Stomach (tissue), 9 donors: ENCODE results near the gene ADAM19. TPM values are rescaled to one million over a fixed set of nuclear protein-coding genes. Genes with fewer than 3 reads are reported as not detected.

Experiments used
- DNase-seq, 2 donors: peaks; one replicate each; pipeline versions ENCODE4 v3.0.0 to v3.0.0-alpha.2; 2013 to 2019
- H3K27ac ChIP-seq, 5 donors: fragments of 200-600 bp in 4 of 5; sonication (generic) in 4 of 5; one replicate each; pipeline ENCODE4 v1.5.1; 2013 to 2019; ENCODE audit warnings: mild to moderate bottlenecking in 1 of 5, moderate library complexity in 1 of 5
- H3K27me3 ChIP-seq, 3 donors: fragments of 200-600 bp; sonication (generic); one replicate each; pipeline ENCODE4 v1.5.1; 2017 to 2019; ENCODE audit warnings: mixed run types in 1 of 3
- H3K36me3 ChIP-seq, 4 donors: fragments of 200-600 bp; sonication (generic); 1 replicate in 3 of 4; 2 replicates in 1 of 4; pipeline ENCODE4 v1.5.1; 2016 to 2019
- H3K4me1 ChIP-seq, 4 donors: fragments of 200-600 bp; sonication (generic); one replicate each; pipeline ENCODE4 v1.5.1; 2016 to 2019
- H3K4me3 ChIP-seq, 4 donors: fragments of 200-600 bp; sonication (generic) in 3 of 4; one replicate each; pipeline ENCODE4 v1.5.1; 2016 to 2019; ENCODE audit warnings: mild to moderate bottlenecking in 1 of 4
- H3K9me3 ChIP-seq, 4 donors: fragments of 200-600 bp; sonication (generic); one replicate each; pipeline ENCODE4 v1.5.1; 2016 to 2019
- EP300 ChIP-seq: sonication (generic); formaldehyde crosslinking; IDR thresholded peaks from one replicate; pipeline ENCODE4 v1.6.1; 2017; ENCODE audit warnings: antibody characterized with exemption
- POLR2A ChIP-seq, 4 donors: fragments of 450-650 bp; IDR thresholded peaks; one replicate each; pipeline ENCODE4 v1.6.1; 2016; ENCODE audit warnings: antibody characterized with exemption in 4 of 4, control low read depth in 2 of 4, mild to moderate bottlenecking in 1 of 4, moderate library complexity in 1 of 4
- POLR2AphosphoS5 ChIP-seq, 3 donors: sonication (generic); formaldehyde crosslinking; IDR thresholded peaks; one replicate each; pipeline ENCODE4 v1.6.1; 2016; ENCODE audit warnings: antibody characterized with exemption in 3 of 3
- WGBS, 5 donors: extraction: QIAGEN DNeasy Blood & Tissue Kit in 3 of 5; methylation state at CpG; one replicate each; pipeline versions ENCODE4 v1.1.5 to v1.1.7; 2013 to 2018; 5-methylcytosine and 5-hydroxymethylcytosine counted together
- intact Hi-C: fragments of 100-400 bp; cut with DNase I; formaldehyde crosslinking; loops from one replicate; pipeline ENCODE4 v1.15.1; 2023; ENCODE audit warnings: low total_unique reads
- polyA plus RNA-seq, 3 donors: library from polyadenylated mRNA; stranded (reverse); fragments of 200-250 nt; gene quantifications; one replicate each; pipeline ENCODE4 v1.2.3, GENCODE V29; 2013
- total RNA-seq, 5 donors: library from RNA; depleted of rRNA; stranded (reverse); fragments of >200 nt; gene quantifications; one replicate each; pipeline versions ENCODE4 v1.1.0 to v1.2.3, GENCODE V29; 2014 to 2016
- TF ChIP-seq, protein P1 (sequence below), 7 experiments: fragments of 450-650 bp in 4 of 7; fragments of 200-600 bp in 3 of 7; sonication (generic) in 3 of 7; IDR thresholded peaks; one replicate each; pipeline ENCODE4 v1.5.1; 2016 to 2019; ENCODE audit warnings: antibody characterized with exemption in 7 of 7, control low read depth in 2 of 7, mild to moderate bottlenecking in 1 of 7
- donor health status: healthy with polysubstance abuse.
- donor health status: Bipolar disorder and iron deficiency.
- donor health status: healthy.

Gene ADAM19
- total and polyA plus RNA-seq, 8 donors = 1.2 to 42.8 (median 6.4) TPM

DNA sequence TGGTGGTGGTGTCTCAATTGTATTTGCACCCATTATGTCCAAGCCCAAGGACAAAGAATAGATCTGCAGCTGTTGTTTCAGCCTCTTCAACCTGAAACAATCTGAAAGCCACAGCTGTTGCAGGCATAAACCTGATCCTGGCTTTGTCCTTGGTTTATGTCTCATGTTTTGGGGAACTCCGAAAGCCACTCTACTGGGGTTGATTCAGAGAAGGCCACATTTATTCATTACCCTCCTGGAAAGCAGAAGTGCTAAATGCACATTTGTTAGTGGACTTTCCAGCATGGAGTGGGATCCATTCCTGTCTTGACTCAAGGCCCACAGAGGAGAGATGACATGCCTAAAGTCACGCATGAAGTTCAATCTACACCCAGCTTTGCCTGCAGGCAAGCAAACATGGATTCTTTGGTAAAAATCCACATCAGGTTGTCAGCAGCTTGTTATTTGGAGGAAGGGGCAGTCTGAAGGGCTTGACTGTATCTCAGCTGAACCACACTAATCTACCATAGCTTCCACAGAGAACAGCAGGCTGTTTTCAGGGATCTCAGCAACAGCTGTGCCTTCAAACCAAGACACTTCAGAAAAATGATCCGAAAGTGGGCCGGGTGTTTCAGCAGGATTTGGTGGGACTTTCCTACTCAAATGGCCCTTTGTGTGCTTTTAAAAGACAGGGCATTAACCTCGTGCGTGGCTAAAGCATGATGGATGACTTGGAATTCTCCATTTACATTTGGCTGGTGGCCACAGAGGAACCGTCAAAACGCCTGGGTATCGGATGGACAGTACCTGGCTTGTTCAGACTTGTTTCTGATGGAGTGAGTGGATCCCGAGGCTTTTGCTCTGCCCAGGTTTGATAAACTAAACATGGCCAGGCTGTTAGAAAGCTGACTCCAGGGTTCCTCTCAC, 36.2 kb upstream of the ADAM19 start:
- no peak overlapping the region for H3K4me3 ChIP-seq
- H3K27ac ChIP-seq = peak overlapping the region in 2 of 5 donors; percentile 5 to 39
- no peaks in the 10 kb centered on the region for H3K27me3 ChIP-seq
- H3K36me3 ChIP-seq = no peaks in the 10 kb centered on the region
- 59 to 79% (median 63%) methylated on average over 10 of the region's 10 CpGs for whole genome bisulfite sequencing, 5 donors
- H3K9me3 ChIP-seq = no peaks in the 10 kb centered on the region
- TF ChIP-seq POLR2AphosphoS5 (IDR thresholded peaks at IDR 0.05) (no peak), POLR2A (IDR thresholded peaks at IDR 0.05) (no peak), EP300 (no peak)
- TF ChIP-seq, protein P1, sequence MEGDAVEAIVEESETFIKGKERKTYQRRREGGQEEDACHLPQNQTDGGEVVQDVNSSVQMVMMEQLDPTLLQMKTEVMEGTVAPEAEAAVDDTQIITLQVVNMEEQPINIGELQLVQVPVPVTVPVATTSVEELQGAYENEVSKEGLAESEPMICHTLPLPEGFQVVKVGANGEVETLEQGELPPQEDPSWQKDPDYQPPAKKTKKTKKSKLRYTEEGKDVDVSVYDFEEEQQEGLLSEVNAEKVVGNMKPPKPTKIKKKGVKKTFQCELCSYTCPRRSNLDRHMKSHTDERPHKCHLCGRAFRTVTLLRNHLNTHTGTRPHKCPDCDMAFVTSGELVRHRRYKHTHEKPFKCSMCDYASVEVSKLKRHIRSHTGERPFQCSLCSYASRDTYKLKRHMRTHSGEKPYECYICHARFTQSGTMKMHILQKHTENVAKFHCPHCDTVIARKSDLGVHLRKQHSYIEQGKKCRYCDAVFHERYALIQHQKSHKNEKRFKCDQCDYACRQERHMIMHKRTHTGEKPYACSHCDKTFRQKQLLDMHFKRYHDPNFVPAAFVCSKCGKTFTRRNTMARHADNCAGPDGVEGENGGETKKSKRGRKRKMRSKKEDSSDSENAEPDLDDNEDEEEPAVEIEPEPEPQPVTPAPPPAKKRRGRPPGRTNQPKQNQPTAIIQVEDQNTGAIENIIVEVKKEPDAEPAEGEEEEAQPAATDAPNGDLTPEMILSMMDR (IDR thresholded peaks at IDR 0.05) = no peak
- H3K4me1 ChIP-seq = peaks cover 0 to 17% (median 5%) of the 10 kb centered on the region in 4 donors
- intact Hi-C loops = no loop called here
- peak in 1 of 2 donors; percentile 41 for DNase-seq

DNA sequence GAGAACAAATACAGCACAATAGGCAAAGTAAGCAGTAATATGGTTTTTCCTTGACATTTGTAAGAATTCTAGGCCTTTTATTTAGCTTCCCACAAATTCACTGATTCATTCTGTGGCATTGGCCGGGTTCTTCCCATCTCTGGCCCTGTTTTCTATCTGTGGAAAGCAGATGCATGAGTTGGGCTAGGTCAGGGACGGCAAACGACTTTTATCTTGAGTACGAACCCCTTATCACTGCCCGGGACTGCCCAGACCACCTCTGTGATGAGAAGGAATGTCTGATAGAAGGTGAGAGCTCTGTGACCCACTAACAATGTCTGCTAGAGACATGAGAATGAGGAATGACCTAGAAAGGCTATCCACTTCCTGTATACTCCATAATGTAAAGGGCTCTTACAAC, 35.4 kb upstream of the ADAM19 start:
- TF ChIP-seq, protein P1 (IDR thresholded peaks at IDR 0.05) = no peak
- TF ChIP-seq POLR2A (IDR thresholded peaks at IDR 0.05) = no peak
- TF ChIP-seq POLR2AphosphoS5 (IDR thresholded peaks at IDR 0.05) = no peak
- TF ChIP-seq EP300 = no peak
- Histone ChIP-seq H3K4me3 (no peak overlapping the region), H3K4me1 (peaks cover 0 to 17% (median 5%) of the 10 kb centered on the region in 4 donors), H3K27me3 (no peaks in the 10 kb centered on the region), H3K27ac (peak overlapping the region in 1 of 5 donors; percentile 39), H3K9me3 (no peaks in the 10 kb centered on the region), H3K36me3 (no peaks in the 10 kb centered on the region)
- no peak for DNase-seq
- intact Hi-C loops = no loop called here
- 33 to 62% (median 55%) methylated on average over 5 of the region's 5 CpGs for WGBS, 5 donors

DNA sequence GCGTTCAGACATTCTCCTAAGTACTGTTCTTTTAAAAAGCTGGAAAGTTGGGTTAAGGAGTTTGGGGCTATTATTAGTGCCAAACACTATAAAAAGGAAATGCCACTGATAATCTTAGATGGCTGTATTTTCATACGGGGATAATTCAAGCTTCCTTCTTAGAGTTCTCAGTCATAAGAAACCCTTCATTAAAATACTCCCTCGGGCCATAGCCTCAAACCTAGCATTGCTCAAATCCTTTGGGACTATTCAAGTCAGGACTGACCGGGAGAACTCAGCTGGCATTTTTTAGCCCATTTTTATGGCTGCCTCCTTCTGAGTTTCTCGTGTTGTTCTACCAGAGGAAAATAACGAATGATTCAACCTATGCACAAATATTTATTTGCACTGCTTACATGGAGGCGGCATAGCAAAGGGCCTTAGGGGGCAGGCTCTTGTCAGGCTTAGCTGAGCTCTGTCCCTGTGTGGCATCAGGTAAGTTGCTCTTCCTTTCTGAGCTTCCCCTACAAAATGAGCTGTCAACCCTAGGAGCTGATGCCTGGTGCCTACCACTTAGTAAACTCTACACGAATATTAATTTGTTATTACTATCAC, 33.5 kb upstream of the ADAM19 start:
- Histone ChIP-seq H3K27me3 (no peaks in the 10 kb centered on the region), H3K27ac (no peak overlapping the region), H3K4me3 (no peak overlapping the region), H3K36me3 (no peaks in the 10 kb centered on the region), H3K4me1 (peaks cover 0 to 17% (median 5%) of the 10 kb centered on the region in 4 donors), H3K9me3 (no peaks in the 10 kb centered on the region)
- intact Hi-C loops = no loop called here
- 71 to 81% (median 78%) methylated on average over 8 of the region's 8 CpGs for WGBS, 5 donors
- TF ChIP-seq POLR2AphosphoS5 (IDR thresholded peaks at IDR 0.05) (no peak), EP300 (no peak), POLR2A (IDR thresholded peaks at IDR 0.05) (no peak)
- TF ChIP-seq, protein P1 (IDR thresholded peaks at IDR 0.05) = no peak
- no peak for DNase-seq

DNA sequence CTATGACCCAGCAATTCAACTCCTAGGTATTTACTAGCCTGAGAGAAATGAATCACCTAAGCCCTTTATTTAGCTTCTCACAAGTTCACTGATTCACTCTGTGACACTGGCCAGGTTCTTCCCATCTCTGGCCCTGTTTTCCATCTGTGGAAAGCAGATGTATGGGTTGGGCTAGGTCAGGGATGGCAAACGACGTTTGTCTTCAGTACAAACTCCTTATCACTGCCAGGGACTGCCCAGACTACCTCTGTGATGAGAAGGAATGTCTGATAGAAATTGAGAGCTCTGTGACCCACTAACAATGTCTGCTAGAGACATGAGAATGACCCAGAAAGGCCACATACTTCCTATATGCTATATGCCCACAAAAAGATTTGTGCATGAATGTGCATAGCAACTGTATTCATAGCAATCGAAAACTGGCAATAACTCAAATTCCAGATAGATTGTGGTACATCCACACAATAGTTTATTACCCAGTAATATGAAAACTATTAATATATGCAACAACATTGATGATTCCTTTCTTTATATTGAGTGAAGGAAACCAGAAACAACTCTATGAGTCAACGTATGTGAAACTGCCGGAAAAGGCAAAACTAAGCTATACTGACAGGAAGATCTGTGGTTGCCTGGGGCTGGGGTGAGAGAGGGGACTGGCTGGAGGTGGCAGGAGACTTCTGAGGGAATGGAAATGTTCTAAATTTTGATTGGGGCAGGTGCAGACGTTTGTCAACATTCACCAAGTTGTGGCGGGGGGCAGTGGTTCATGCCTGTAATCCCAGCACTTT, 32.0 kb upstream of the ADAM19 start:
- no peak overlapping the region for H3K27ac ChIP-seq
- no peaks in the 10 kb centered on the region for H3K36me3 ChIP-seq
- WGBS, 5 donors = 53 to 68% (median 59%) methylated on average over 7 of the region's 7 CpGs
- peak in 1 of 2 donors; percentile 36 for DNase-seq
- H3K27me3 ChIP-seq = no peaks in the 10 kb centered on the region
- TF ChIP-seq, protein P1 (IDR thresholded peaks at IDR 0.05) = no peak
- TF ChIP-seq POLR2AphosphoS5 (IDR thresholded peaks at IDR 0.05) (no peak), POLR2A (IDR thresholded peaks at IDR 0.05) (no peak), EP300 (no peak)
- peaks cover 0 to 11% (median 5%) of the 10 kb centered on the region in 4 donors for H3K4me1 ChIP-seq
- no peak overlapping the region for H3K4me3 ChIP-seq
- H3K9me3 ChIP-seq = no peaks in the 10 kb centered on the region
- intact Hi-C loops = no loop called here
